Gastrocnemius medialis (tissue), 4 donors: Measurements from ENCODE around the gene TAPBP.

ENCODE experiments used
- CTCF ChIP-seq, 5 experiments: fragments of 450-650 bp in 3 of 5; fragments of 200-600 bp in 2 of 5; sonication (generic) in 2 of 5; IDR thresholded peaks in 4 of 5; conservative IDR thresholded peaks in 1 of 5; 1 replicate in 4 of 5; 2 replicates in 1 of 5; pipeline ENCODE4 v1.5.1; 2016 to 2019; ENCODE audit warnings: antibody characterized with exemption in 5 of 5, mild to moderate bottlenecking in 3 of 5, moderate library complexity in 3 of 5
- POLR2A ChIP-seq, 2 donors: fragments of 450-650 bp; IDR thresholded peaks; one replicate each; pipeline ENCODE4 v1.6.1; 2017; ENCODE audit warnings: antibody characterized with exemption in 2 of 2, mild to moderate bottlenecking in 2 of 2, moderate library complexity in 2 of 2

- no peak for TF ChIP-seq CTCF (IDR thresholded peaks at IDR 0.05 in 4 of 5, conservative IDR thresholded peaks at IDR 0.05 in 1 of 5)
- no peak for TF ChIP-seq POLR2A (IDR thresholded peaks at IDR 0.05)
Measured at GRCh38 chr6:33273924-33274902, 39.7 kb downstream of the TAPBP start.
